ENCODE results near the gene JARID2. TPM values are rescaled to one million over a fixed set of nuclear protein-coding genes. Genes with fewer than 3 reads are reported as not detected.

The JARID2 gene
- total RNA-seq, 1 experiment from 2014 or later, result 23.6 TPM

DNA sequence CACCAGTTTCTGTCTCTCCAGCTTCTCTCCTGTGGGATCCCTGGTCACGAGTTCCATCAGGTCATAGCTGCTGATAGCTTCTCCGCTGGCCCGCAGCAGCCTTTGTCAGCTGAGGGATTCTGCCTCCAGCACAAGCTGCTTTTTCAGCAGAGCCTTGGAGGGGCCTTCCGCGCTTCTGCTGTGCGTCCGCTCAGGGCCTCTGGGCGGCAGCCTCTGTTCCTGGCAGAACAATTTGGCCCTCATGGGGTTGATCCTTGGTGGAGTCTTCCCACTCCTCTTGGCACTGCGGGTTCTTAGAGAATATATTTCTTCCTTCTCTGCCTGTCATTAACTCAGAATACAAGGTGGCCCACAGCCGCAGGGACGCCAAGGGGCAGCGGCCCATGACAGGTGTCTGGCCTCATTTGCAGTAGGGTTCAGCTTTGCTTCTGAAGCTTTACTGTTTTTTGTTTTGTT lies 258.2 kb downstream of the JARID2 start:
- intact Hi-C loops (cut with micrococcal nuclease), result no loop called here
- Histone ChIP-seq H2AFZ (ENCODE audit: low read depth, low read length, poor library complexity, severe bottlenecking) (no peak overlapping the region), H3K27ac (ENCODE audit: low read depth, low read length) (no peak overlapping the region), H3K27me3 (ENCODE audit: insufficient read depth, low read length) (no peaks in the 10 kb centered on the region), H3K79me2 (ENCODE audit: insufficient read depth, low read length) (no peaks in the 10 kb centered on the region), H3K4me2 (ENCODE audit: low read length) (no peak overlapping the region), H3K9me3 (ENCODE audit: control insufficient read depth in 1 of 2, insufficient read depth in 1 of 2, low read depth in 1 of 2, low read length in 2 of 2) (no peaks in the 10 kb centered on the region), H3K4me3 (replicated peaks in 1 of 2; ENCODE audit: low read depth in 1 of 2, low read length in 2 of 2) (no peak overlapping the region), H3K4me1 (ENCODE audit: control insufficient read depth in 1 of 2, insufficient read depth in 2 of 2, low read length in 2 of 2) (0 out of 4 replicates have a peak, but pooled peaks cover 0 to 4% of the 10 kb centered on the region in 2 experiments), H3K9me2 (ENCODE audit: insufficient read depth) (no peaks in the 10 kb centered on the region), H3K9ac (ENCODE audit: low read length) (no peak overlapping the region), H4K20me1 (ENCODE audit: insufficient read depth) (no peaks in the 10 kb centered on the region), H3K36me3 (ENCODE audit: control insufficient read depth in 1 of 2, insufficient read depth in 2 of 2, low read length in 2 of 2) (peaks cover 0 to 3% of the 10 kb centered on the region in 2 experiments; a peak in 1 of 4 replicates)
- POLR2A ChIA-PET, result no interaction called here
- CTCF ChIA-PET, result no interaction called here
- DNase-seq (ENCODE audit: low read depth, low spot score) (no peak), ATAC-seq (no peak)
- no TSS peak for BruUV-seq (replicated peaks)
- RAD21 ChIA-PET (ENCODE audit: low non-redundant PET in 1 of 2, low total read pairs in 2 of 2, uncharacterized antibody in 2 of 2, unreplicated experiment in 2 of 2), result no interaction called here
- TF ChIP-seq FOSL1 (IDR thresholded peaks at IDR 0.05; ENCODE audit: low read depth), result no peak
- TF ChIP-seq POLR2AphosphoS5 (IDR thresholded peaks at IDR 0.05; ENCODE audit: low read depth, low read length), result no peak
- TF ChIP-seq, protein P1, sequence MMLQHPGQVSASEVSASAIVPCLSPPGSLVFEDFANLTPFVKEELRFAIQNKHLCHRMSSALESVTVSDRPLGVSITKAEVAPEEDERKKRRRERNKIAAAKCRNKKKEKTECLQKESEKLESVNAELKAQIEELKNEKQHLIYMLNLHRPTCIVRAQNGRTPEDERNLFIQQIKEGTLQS (IDR thresholded peaks at IDR 0.05), result no peak
- TF ChIP-seq EZH2 (IDR thresholded peaks at IDR 0.05), result no peak
- no peak for TF ChIP-seq ELF1 (IDR thresholded peaks at IDR 0.05; ENCODE audit: borderline replicate concordance, low read depth)
- no peak for TF ChIP-seq CBX3 (IDR thresholded peaks at IDR 0.05; ENCODE audit: low read depth)
- TF ChIP-seq, protein P2, sequence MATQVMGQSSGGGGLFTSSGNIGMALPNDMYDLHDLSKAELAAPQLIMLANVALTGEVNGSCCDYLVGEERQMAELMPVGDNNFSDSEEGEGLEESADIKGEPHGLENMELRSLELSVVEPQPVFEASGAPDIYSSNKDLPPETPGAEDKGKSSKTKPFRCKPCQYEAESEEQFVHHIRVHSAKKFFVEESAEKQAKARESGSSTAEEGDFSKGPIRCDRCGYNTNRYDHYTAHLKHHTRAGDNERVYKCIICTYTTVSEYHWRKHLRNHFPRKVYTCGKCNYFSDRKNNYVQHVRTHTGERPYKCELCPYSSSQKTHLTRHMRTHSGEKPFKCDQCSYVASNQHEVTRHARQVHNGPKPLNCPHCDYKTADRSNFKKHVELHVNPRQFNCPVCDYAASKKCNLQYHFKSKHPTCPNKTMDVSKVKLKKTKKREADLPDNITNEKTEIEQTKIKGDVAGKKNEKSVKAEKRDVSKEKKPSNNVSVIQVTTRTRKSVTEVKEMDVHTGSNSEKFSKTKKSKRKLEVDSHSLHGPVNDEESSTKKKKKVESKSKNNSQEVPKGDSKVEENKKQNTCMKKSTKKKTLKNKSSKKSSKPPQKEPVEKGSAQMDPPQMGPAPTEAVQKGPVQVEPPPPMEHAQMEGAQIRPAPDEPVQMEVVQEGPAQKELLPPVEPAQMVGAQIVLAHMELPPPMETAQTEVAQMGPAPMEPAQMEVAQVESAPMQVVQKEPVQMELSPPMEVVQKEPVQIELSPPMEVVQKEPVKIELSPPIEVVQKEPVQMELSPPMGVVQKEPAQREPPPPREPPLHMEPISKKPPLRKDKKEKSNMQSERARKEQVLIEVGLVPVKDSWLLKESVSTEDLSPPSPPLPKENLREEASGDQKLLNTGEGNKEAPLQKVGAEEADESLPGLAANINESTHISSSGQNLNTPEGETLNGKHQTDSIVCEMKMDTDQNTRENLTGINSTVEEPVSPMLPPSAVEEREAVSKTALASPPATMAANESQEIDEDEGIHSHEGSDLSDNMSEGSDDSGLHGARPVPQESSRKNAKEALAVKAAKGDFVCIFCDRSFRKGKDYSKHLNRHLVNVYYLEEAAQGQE (IDR thresholded peaks at IDR 0.05; ENCODE audit: low read depth), result no peak
- TF ChIP-seq CEBPB (IDR thresholded peaks at IDR 0.05; ENCODE audit: low read depth), result no peak
- TF ChIP-seq, protein P3, sequence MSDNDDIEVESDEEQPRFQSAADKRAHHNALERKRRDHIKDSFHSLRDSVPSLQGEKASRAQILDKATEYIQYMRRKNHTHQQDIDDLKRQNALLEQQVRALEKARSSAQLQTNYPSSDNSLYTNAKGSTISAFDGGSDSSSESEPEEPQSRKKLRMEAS (IDR thresholded peaks at IDR 0.05), result no peak
- TF ChIP-seq TCF7L2 (IDR thresholded peaks at IDR 0.05; ENCODE audit: borderline replicate concordance, extremely low read depth, insufficient read depth, insufficient read length), result no peak
- TF ChIP-seq SRF (IDR thresholded peaks at IDR 0.05; ENCODE audit: low read depth), result no peak
